BE2C (cell line): Measurements from ENCODE around the gene DHX57.

Experiments used
- DNase-seq: peaks from one replicate; pipeline ENCODE4 v3.0.0-alpha.2; 2020
- H3K27me3 ChIP-seq: fragments of 250-450 bp; sonication (Bioruptor Pico); 2 replicates; pipeline ENCODE4 v1.5.1; 2020; ENCODE audit warnings: mild to moderate bottlenecking
- H3K36me3 ChIP-seq: fragments of 250-450 bp; sonication (Bioruptor Pico); 2 replicates; pipeline ENCODE4 v1.5.1; 2020; ENCODE audit warnings: mild to moderate bottlenecking
- H3K4me1 ChIP-seq: fragments of 250-450 bp; sonication (Bioruptor Pico); 2 replicates; pipeline ENCODE4 v1.5.1; 2020
- H3K4me3 ChIP-seq: 2 replicates; pipeline ENCODE4 v1.5.1; 2011; ENCODE audit warnings: low read depth, low read length
- H3K9me3 ChIP-seq: fragments of 250-450 bp; sonication (Bioruptor Pico); 2 replicates; pipeline ENCODE4 v1.5.1; 2020
- TF ChIP-seq, protein P1 (sequence below): IDR thresholded peaks from 2 replicates; pipeline ENCODE4 v1.5.1; 2012; ENCODE audit warnings: mild to moderate bottlenecking, low read depth, low read length

The DHX57 gene

DNA sequence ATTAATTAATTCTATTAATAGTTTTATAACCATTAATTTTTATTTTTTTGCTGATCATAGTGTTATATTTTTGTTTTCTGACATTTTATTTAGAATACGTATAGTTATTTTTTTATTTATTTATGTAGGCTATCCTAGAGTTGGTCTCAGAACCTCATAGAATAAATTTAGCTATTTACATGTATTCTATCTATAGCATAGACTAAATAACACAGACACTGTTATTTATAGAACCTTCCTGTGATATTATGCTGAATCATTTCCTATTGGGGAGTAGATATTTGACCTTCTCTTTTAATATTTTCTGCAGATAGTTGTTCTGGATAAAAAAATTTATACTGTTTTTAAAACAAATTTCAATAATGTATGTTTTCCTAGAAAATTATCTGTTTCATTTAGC, 34.1 kb upstream of the DHX57 start:
- H3K4me3 ChIP-seq: no peak overlapping the region
- H3K27me3 ChIP-seq: no peaks in the 10 kb centered on the region
- H3K4me1 ChIP-seq: no peaks in the 10 kb centered on the region
- no peak for DNase-seq
- no peaks in the 10 kb centered on the region for H3K36me3 ChIP-seq
- no peaks in the 10 kb centered on the region for H3K9me3 ChIP-seq
- TF ChIP-seq, protein P1, sequence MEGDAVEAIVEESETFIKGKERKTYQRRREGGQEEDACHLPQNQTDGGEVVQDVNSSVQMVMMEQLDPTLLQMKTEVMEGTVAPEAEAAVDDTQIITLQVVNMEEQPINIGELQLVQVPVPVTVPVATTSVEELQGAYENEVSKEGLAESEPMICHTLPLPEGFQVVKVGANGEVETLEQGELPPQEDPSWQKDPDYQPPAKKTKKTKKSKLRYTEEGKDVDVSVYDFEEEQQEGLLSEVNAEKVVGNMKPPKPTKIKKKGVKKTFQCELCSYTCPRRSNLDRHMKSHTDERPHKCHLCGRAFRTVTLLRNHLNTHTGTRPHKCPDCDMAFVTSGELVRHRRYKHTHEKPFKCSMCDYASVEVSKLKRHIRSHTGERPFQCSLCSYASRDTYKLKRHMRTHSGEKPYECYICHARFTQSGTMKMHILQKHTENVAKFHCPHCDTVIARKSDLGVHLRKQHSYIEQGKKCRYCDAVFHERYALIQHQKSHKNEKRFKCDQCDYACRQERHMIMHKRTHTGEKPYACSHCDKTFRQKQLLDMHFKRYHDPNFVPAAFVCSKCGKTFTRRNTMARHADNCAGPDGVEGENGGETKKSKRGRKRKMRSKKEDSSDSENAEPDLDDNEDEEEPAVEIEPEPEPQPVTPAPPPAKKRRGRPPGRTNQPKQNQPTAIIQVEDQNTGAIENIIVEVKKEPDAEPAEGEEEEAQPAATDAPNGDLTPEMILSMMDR: no peak

DNA sequence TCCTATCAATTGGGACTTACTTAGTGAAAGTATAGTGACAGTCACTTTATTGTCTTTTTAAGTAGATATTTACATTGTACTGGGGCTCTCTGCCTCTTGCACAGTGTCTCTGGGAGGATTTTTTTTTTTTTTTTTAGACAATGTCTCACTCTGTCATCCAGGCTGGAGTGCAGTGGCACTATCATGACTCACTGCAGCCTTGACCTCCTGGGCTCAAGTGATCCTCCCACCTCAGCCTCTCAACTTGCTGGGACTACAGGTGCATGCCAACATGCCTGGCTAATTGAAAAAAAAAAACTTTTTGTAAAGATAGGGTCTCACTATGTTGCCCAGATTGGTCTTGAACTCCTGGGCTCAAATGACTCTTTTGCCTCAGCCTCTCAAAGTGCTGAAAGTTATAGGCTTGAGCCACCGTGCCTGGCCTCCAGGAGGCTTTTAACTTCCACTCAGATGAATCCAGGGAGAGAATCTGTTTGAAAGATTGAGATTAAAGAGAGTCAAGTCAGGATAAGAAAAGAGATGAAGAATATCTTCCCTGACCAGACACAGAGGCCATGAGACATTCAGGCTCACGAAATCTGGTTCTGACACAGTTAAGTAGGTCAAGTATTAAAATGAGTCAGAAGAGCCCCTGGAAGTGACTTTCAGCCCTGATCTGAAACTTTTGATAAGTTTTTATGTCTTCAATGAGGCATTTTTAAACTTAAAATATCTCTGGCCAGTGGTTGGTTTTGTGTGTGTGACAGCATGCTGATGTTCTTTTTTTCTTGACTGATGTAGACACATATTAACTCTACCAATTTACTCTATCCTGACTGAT, 32.2 kb upstream of the DHX57 start:
- Histone ChIP-seq H3K4me3 (no peak overlapping the region), H3K9me3 (no peaks in the 10 kb centered on the region), H3K36me3 (no peaks in the 10 kb centered on the region), H3K4me1 (no peaks in the 10 kb centered on the region), H3K27me3 (no peaks in the 10 kb centered on the region; the same call in 1 of the 2 replicates)
- DNase-seq: no peak
- TF ChIP-seq, protein P1: no peak

DNA sequence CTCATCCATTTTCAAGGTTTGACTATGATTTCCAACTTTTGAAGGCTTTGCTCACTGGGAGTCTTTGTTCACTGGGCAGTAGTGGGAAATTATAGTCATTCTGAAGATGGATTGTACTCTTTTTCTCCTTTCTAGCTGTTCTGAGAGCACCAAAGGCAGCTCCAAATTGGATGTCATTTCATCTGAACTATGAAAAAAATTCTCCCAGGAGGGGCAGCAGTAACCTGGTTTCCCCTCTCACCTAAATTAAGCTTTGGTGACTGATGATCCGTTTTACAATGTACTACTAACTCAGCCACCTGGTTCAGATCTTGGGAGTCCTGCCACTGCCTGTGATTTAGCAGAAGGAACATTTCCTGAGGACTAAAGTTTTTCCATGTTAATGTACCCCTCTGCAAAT, 31.5 kb upstream of the DHX57 start:
- no peak overlapping the region for H3K4me3 ChIP-seq
- H3K36me3 ChIP-seq: no peaks in the 10 kb centered on the region
- no peaks in the 10 kb centered on the region for H3K4me1 ChIP-seq
- H3K9me3 ChIP-seq: no peaks in the 10 kb centered on the region
- TF ChIP-seq, protein P1: no peak
- DNase-seq: no peak
- no peaks in the 10 kb centered on the region; the same call in 1 of the 2 replicates for H3K27me3 ChIP-seq

DNA sequence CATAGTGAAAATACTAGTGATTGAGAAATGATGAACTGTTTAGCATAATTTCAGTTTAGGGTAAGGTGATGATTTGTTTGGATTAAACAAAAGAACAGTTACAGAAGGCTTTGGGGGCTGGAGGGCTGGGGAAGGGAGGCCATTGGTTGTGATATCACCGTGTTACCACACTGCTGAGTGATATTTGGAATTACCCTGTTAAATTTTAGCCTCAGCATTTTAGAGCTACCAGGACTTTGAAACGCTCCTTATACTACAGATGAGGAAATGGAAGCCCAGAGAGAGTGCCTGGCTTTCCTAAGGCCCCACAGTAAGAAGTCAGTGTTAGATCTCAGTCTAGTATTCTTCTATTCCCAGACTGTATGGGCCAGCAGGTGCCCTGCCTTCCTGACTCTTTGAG, 29.5 kb upstream of the DHX57 start:
- Histone ChIP-seq H3K27me3 (no peaks in the 10 kb centered on the region; the same call in 1 of the 2 replicates), H3K4me3 (no peak overlapping the region), H3K9me3 (no peaks in the 10 kb centered on the region), H3K4me1 (no peaks in the 10 kb centered on the region), H3K36me3 (no peaks in the 10 kb centered on the region)
- no peak for DNase-seq
- TF ChIP-seq, protein P1: no peak

DNA sequence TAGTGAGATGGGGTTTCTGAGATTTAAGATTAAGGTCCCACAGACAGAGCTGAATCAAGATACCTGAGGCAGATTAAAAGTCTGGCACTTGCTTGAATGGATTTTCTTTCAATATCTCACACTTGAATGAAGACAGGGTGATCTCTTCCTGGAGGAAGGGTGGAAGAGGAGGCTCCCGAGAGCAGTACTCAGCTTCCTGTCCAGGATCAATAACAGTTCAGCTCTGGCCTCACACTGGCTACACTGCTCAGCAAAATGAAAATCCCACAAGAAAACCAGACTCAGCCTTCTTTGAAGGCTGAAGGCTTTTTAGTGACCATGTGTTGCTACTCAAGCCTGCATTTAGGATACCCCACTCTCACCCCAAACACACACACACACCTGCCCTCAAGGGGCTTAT, 25.0 kb upstream of the DHX57 start:
- no peaks in the 10 kb centered on the region; the same call in 1 of the 2 replicates for H3K27me3 ChIP-seq
- H3K4me1 ChIP-seq: no peaks in the 10 kb centered on the region
- TF ChIP-seq, protein P1: no peak
- no peaks in the 10 kb centered on the region for H3K9me3 ChIP-seq
- H3K36me3 ChIP-seq: no peaks in the 10 kb centered on the region
- no peak overlapping the region for H3K4me3 ChIP-seq
- DNase-seq: no peak

DNA sequence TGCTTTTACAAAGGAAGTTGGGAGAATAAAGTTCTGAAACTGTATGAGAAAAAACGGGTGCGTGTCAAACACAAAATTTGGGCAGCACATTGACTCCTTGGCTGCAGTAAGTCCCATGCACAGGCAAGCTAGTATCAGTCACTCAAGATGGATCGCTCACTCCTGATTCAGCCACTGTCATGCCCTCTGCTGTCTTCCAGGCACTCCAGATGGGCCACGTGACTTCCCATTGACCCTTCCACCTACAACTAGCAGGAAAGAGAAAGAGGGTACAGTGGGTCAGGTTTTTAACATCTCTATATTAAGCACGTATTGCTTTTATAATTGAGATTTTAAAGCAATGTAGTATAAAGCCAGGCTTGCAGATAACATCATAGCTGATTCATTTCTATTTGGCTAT, 22.5 kb upstream of the DHX57 start:
- H3K36me3 ChIP-seq: no peaks in the 10 kb centered on the region
- H3K4me3 ChIP-seq: no peak overlapping the region
- no peaks in the 10 kb centered on the region for H3K4me1 ChIP-seq
- no peak for DNase-seq
- no peaks in the 10 kb centered on the region for H3K9me3 ChIP-seq
- H3K27me3 ChIP-seq: no peaks in the 10 kb centered on the region
- TF ChIP-seq, protein P1: no peak
